DND-41 (cell line): ENCODE measurements around the gene FBXW4.

Experiments
- ATAC-seq: fragments of 200-7000 bp; cut with Tn5 transposase; 3 replicates; pipeline ENCODE4 v1.9.1; 2021; ENCODE audit warnings: low read depth; ENCODE audit not compliant: insufficient read depth
- DNase-seq: peaks from one replicate; pipeline ENCODE4 v3.0.0-alpha.2; 2020
- H2AFZ ChIP-seq: 2 replicates; pipeline ENCODE4 v1.6.0; 2012; ENCODE audit warnings: low read depth, low read length
- H3K27ac ChIP-seq: 2 replicates; pipeline ENCODE4 v1.5.1; 2012; ENCODE audit warnings: low read length, inconsistent platforms
- H3K27me3 ChIP-seq: fragments of 200-600 bp; sonication (generic); 2 replicates; pipeline ENCODE4 v1.6.0; 2012; ENCODE audit warnings: low read length, mild to moderate bottlenecking, inconsistent platforms; ENCODE audit not compliant: insufficient read depth, poor library complexity
- H3K36me3 ChIP-seq: 2 replicates; pipeline ENCODE4 v1.5.1; 2012; ENCODE audit warnings: low read length, inconsistent platforms; ENCODE audit not compliant: insufficient read depth
- H3K4me1 ChIP-seq: 2 replicates; pipeline ENCODE4 v1.5.1; 2012; ENCODE audit warnings: mild to moderate bottlenecking, low read length; ENCODE audit not compliant: insufficient read depth
- H3K4me2 ChIP-seq: 2 replicates; pipeline ENCODE4 v1.6.0; 2012; ENCODE audit warnings: mild to moderate bottlenecking, moderate library complexity, low read length, inconsistent platforms; ENCODE audit not compliant: insufficient read depth
- H3K4me3 ChIP-seq, 2 experiments: fragments of 200-600 bp in 1 of 2; shearing (Covaris generic) in 1 of 2; 2 replicates each; pipeline ENCODE4 v1.5.1; 2012 to 2016; ENCODE audit warnings: inconsistent platforms in 2 of 2, low read length in 2 of 2, mild to moderate bottlenecking in 2 of 2, low read depth in 1 of 2, moderate library complexity in 1 of 2
- H3K79me2 ChIP-seq: 2 replicates; pipeline ENCODE4 v1.6.0; 2012; ENCODE audit warnings: low read length, inconsistent platforms; ENCODE audit not compliant: insufficient read depth
- H3K9ac ChIP-seq: 2 replicates; pipeline ENCODE4 v1.6.0; 2012; ENCODE audit warnings: low read depth, mild to moderate bottlenecking, inconsistent platforms, low read length, moderate library complexity
- H3K9me3 ChIP-seq: 2 replicates; pipeline ENCODE4 v1.5.1; 2012; ENCODE audit warnings: low read length, moderate library complexity, mild to moderate bottlenecking, inconsistent platforms; ENCODE audit not compliant: insufficient read depth, severe bottlenecking
- H4K20me1 ChIP-seq: 2 replicates; pipeline ENCODE4 v1.6.0; 2012; ENCODE audit warnings: low read length; ENCODE audit not compliant: insufficient read depth
- CTCF ChIP-seq: IDR thresholded peaks from 2 replicates; pipeline ENCODE4 v1.5.1; 2012; ENCODE audit warnings: borderline replicate concordance, low read length, moderate library complexity, mild to moderate bottlenecking; ENCODE audit not compliant: poor library complexity, severe bottlenecking; ENCODE audit errors: extremely low read depth
- EZH2 ChIP-seq: IDR thresholded peaks from 3 replicates; pipeline ENCODE4 v1.6.1; 2012; ENCODE audit warnings: borderline replicate concordance, low read depth, mild to moderate bottlenecking, moderate library complexity, low read length, inconsistent platforms; ENCODE audit not compliant: severe bottlenecking

The FBXW4 gene

GRCh38 chr10:101647255-101647654, 47.7 kb downstream of the FBXW4 start:
- Histone ChIP-seq H3K4me1 (no peaks in the 10 kb centered on the region), H3K4me2 (no peak overlapping the region), H3K36me3 (peaks cover 40% of the 10 kb centered on the region), H3K79me2 (no peaks in the 10 kb centered on the region), H3K27ac (no peak overlapping the region), H2AFZ (no peak overlapping the region), H4K20me1 (peaks cover 5% of the 10 kb centered on the region; the same call in 1 of the 2 replicates), H3K9me3 (no peaks in the 10 kb centered on the region), H3K9ac (no peak overlapping the region), H3K27me3 (no peaks in the 10 kb centered on the region), H3K4me3 (no peak overlapping the region)
- TF ChIP-seq EZH2, result no peak
- no peak for ATAC-seq
- DNase-seq, result no peak

GRCh38 chr10:101646364-101646763, 48.6 kb downstream of the FBXW4 start:
- Histone ChIP-seq H3K4me3 (no peak overlapping the region), H3K79me2 (no peaks in the 10 kb centered on the region), H3K27ac (no peak overlapping the region), H3K27me3 (no peaks in the 10 kb centered on the region), H4K20me1 (peaks cover 5% of the 10 kb centered on the region; the same call in 1 of the 2 replicates), H2AFZ (no peak overlapping the region), H3K9ac (no peak overlapping the region), H3K9me3 (no peaks in the 10 kb centered on the region), H3K4me1 (no peaks in the 10 kb centered on the region), H3K36me3 (peaks cover 38% of the 10 kb centered on the region), H3K4me2 (no peak overlapping the region)
- no peak for DNase-seq
- TF ChIP-seq CTCF, result no peak
- no peak for TF ChIP-seq EZH2
- no peak for ATAC-seq

GRCh38 chr10:101645659-101646058, 49.3 kb downstream of the FBXW4 start:
- TF ChIP-seq CTCF, result no peak
- no peak for TF ChIP-seq EZH2
- H3K79me2 ChIP-seq, result no peaks in the 10 kb centered on the region
- H3K9me3 ChIP-seq, result no peaks in the 10 kb centered on the region
- no peak for DNase-seq
- H2AFZ ChIP-seq, result no peak overlapping the region
- no peaks in the 10 kb centered on the region for H3K4me1 ChIP-seq
- H4K20me1 ChIP-seq, result peaks cover 2% of the 10 kb centered on the region; the same call in 1 of the 2 replicates
- H3K27me3 ChIP-seq, result no peaks in the 10 kb centered on the region
- H3K27ac ChIP-seq, result no peak overlapping the region
- peaks cover 32% of the 10 kb centered on the region for H3K36me3 ChIP-seq
- ATAC-seq, result no peak
- no peak overlapping the region for H3K4me2 ChIP-seq
- no peak overlapping the region for H3K4me3 ChIP-seq
- no peak overlapping the region for H3K9ac ChIP-seq

- no peaks in the 10 kb centered on the region for H3K79me2 ChIP-seq
- no peaks in the 10 kb centered on the region for H3K9me3 ChIP-seq
- ATAC-seq, result no peak
- H2AFZ ChIP-seq, result no peak overlapping the region
- H3K36me3 ChIP-seq, result peaks cover 31% of the 10 kb centered on the region
- no peak overlapping the region for H3K27ac ChIP-seq
- H3K4me1 ChIP-seq, result no peaks in the 10 kb centered on the region
- no peaks in the 10 kb centered on the region for H3K27me3 ChIP-seq
- H3K4me2 ChIP-seq, result no peak overlapping the region
- TF ChIP-seq EZH2 (no peak), CTCF (no peak)
- no peak overlapping the region for H3K9ac ChIP-seq
- peaks cover 2% of the 10 kb centered on the region; the same call in 1 of the 2 replicates for H4K20me1 ChIP-seq
- DNase-seq, result no peak
- H3K4me3 ChIP-seq, result no peak overlapping the region
Observed at GRCh38 chr10:101644002-101644401, 51.0 kb downstream of the FBXW4 start.
